Tibial nerve (tissue), 4 donors: Measurements from ENCODE around the gene SERP1. TPM values are rescaled to one million over a fixed set of nuclear protein-coding genes. Genes with fewer than 3 reads are reported as not detected.

Experiments used
- DNase-seq, 2 donors: peaks; one replicate each; pipeline ENCODE4 v3.0.0-alpha.2; 2019; ENCODE audit warnings: low spot score in 2 of 2
- H3K27ac ChIP-seq, 4 donors: fragments of 200-600 bp; sonication (generic) in 3 of 4; one replicate each; pipeline ENCODE4 v1.5.1; 2017 to 2019; ENCODE audit warnings: mild to moderate bottlenecking in 1 of 4
- H3K27me3 ChIP-seq, 2 donors: fragments of 200-600 bp; sonication (generic) in 1 of 2; one replicate each; pipeline versions ENCODE4 v1.5.1 to v1.6.0; 2017 to 2019
- H3K36me3 ChIP-seq, 3 donors: fragments of 200-600 bp; sonication (generic); one replicate each; pipeline ENCODE4 v1.5.1; 2018 to 2019
- H3K4me1 ChIP-seq, 4 donors: fragments of 200-600 bp; sonication (generic) in 3 of 4; one replicate each; pipeline ENCODE4 v1.5.1; 2017 to 2019
- H3K4me3 ChIP-seq, 4 donors: fragments of 200-600 bp; sonication (generic) in 3 of 4; one replicate each; pipeline ENCODE4 v1.5.1; 2017 to 2019; ENCODE audit warnings: mild to moderate bottlenecking in 1 of 4, moderate library complexity in 1 of 4
- H3K9me3 ChIP-seq, 4 donors: fragments of 200-600 bp; sonication (generic) in 3 of 4; one replicate each; pipeline ENCODE4 v1.5.1; 2017 to 2019
- CTCF ChIP-seq, 5 experiments: fragments of 200-600 bp in 3 of 5; fragments of 450-650 bp in 2 of 5; sonication (generic) in 3 of 5; IDR thresholded peaks; one replicate each; pipeline ENCODE4 v1.5.1; 2016 to 2019; ENCODE audit warnings: antibody characterized with exemption in 5 of 5, mild to moderate bottlenecking in 3 of 5, moderate library complexity in 2 of 5
- EP300 ChIP-seq, 2 donors: sonication (generic); formaldehyde crosslinking; IDR thresholded peaks; one replicate each; pipeline ENCODE4 v1.6.1; 2017; ENCODE audit warnings: antibody characterized with exemption in 2 of 2, mild to moderate bottlenecking in 1 of 2
- POLR2A ChIP-seq, 2 donors: fragments of 450-650 bp; IDR thresholded peaks; one replicate each; pipeline ENCODE4 v1.6.1; 2017; ENCODE audit warnings: antibody characterized with exemption in 2 of 2, mild to moderate bottlenecking in 2 of 2, moderate library complexity in 2 of 2
- WGBS, 2 donors: methylation state at CpG; one replicate each; pipeline ENCODE4 v1.1.5; 2018; 5-methylcytosine and 5-hydroxymethylcytosine counted together
- total RNA-seq, 4 donors: library from RNA; depleted of rRNA; stranded (reverse); fragments of >200 nt; gene quantifications; one replicate each; pipeline ENCODE4 v1.1.0, GENCODE V29; 2016

SERP1 gene
- total RNA-seq, result 100 to 1,000 TPM; 377 to 593 (median 447) TPM

GRCh38 chr3:150546226-150547044 lies at the start of gene SERP1, which contains the start of gene EIF2A:
Gene SERP1, minus strand, starts transcription at chr3:150546496. Its CDS starts 361 bp downstream, at chr3:150546135.
Gene EIF2A, plus strand, starts transcription at chr3:150546787. Its CDS starts 16 bp downstream, at chr3:150546803.
- WGBS, 2 donors, result 0 to 1% methylated on average over 59 to 68 of the region's 86 CpGs
- no peaks in the 10 kb centered on the region for H3K9me3 ChIP-seq
- TF ChIP-seq EP300 (IDR thresholded peaks at IDR 0.05) (peak; percentile 99), POLR2A (IDR thresholded peaks at IDR 0.05) (peak; percentile 91 to 98), CTCF (IDR thresholded peaks at IDR 0.05) (peak in 1 of 5 experiments; percentile 55)
- peak within 1 kb of the TSS; percentile 98 to 100 (median 98) for H3K27ac ChIP-seq
- no peaks in the 10 kb centered on the region for H3K27me3 ChIP-seq
- H3K4me1 ChIP-seq, result peaks cover 4 to 74% (median 13%) of the 10 kb centered on the region in 4 donors
- peak within 1 kb of the TSS; percentile 85 to 97 (median 92) for H3K4me3 ChIP-seq
- DNase-seq, result peak; percentile 93 to 96
- H3K36me3 ChIP-seq, result peaks cover 0 to 3% (median 0%) of the 10 kb centered on the region in 3 donors

- H3K36me3 ChIP-seq, result no peaks in the 10 kb centered on the region
- no peak for DNase-seq
- H3K27me3 ChIP-seq, result no peaks in the 10 kb centered on the region
- no peaks in the 10 kb centered on the region for H3K4me1 ChIP-seq
- TF ChIP-seq POLR2A (IDR thresholded peaks at IDR 0.05), result no peak
- TF ChIP-seq EP300 (IDR thresholded peaks at IDR 0.05), result no peak
- TF ChIP-seq CTCF (IDR thresholded peaks at IDR 0.05), result no peak
- H3K27ac ChIP-seq, result no peak overlapping the region
- H3K4me3 ChIP-seq, result no peak overlapping the region
- 90 to 94% methylated on average over 4 of the region's 4 CpGs for WGBS, 2 donors
- no peaks in the 10 kb centered on the region for H3K9me3 ChIP-seq
Observed at GRCh38 chr3:150594150-150594549, 47.9 kb upstream of the SERP1 start.

GRCh38 chr3:150589759-150590158 lies 43.5 kb upstream of the SERP1 start:
- H3K4me3 ChIP-seq, result no peak overlapping the region
- H3K27ac ChIP-seq, result no peak overlapping the region
- TF ChIP-seq POLR2A (IDR thresholded peaks at IDR 0.05) (no peak), CTCF (IDR thresholded peaks at IDR 0.05) (no peak), EP300 (IDR thresholded peaks at IDR 0.05) (no peak)
- no peaks in the 10 kb centered on the region for H3K4me1 ChIP-seq
- no peaks in the 10 kb centered on the region for H3K27me3 ChIP-seq
- no peak for DNase-seq
- H3K36me3 ChIP-seq, result peaks cover 0 to 23% (median 0%) of the 10 kb centered on the region in 3 donors
- WGBS, 2 donors, result 56 to 74% methylated on average over 6 of the region's 6 CpGs
- no peaks in the 10 kb centered on the region for H3K9me3 ChIP-seq

GRCh38 chr3:150588027-150588830 lies 41.9 kb upstream of the SERP1 start:
- H3K36me3 ChIP-seq, result peaks cover 0 to 38% (median 0%) of the 10 kb centered on the region in 3 donors
- no peaks in the 10 kb centered on the region for H3K9me3 ChIP-seq
- TF ChIP-seq EP300 (IDR thresholded peaks at IDR 0.05) (no peak), CTCF (IDR thresholded peaks at IDR 0.05) (no peak), POLR2A (IDR thresholded peaks at IDR 0.05) (no peak)
- no peak overlapping the region for H3K4me3 ChIP-seq
- no peak overlapping the region for H3K27ac ChIP-seq
- H3K4me1 ChIP-seq, result no peaks in the 10 kb centered on the region
- H3K27me3 ChIP-seq, result no peaks in the 10 kb centered on the region
- no peak for DNase-seq
- 62 to 73% methylated on average over 9 of the region's 9 CpGs for WGBS, 2 donors
